Upper lobe of left lung (tissue), 4 donors: ENCODE data around the gene SRP72.

Source experiments
- CTCF ChIP-seq, 6 experiments: fragments of 450-650 bp in 4 of 6; fragments of 200-600 bp in 2 of 6; sonication (generic) in 2 of 6; IDR thresholded peaks; one replicate each; pipeline ENCODE4 v1.5.1; 2016 to 2019; ENCODE audit warnings: antibody characterized with exemption in 6 of 6
- EP300 ChIP-seq, 4 donors: sonication (generic); formaldehyde crosslinking; IDR thresholded peaks; one replicate each; pipeline ENCODE4 v1.5.1; 2017; ENCODE audit warnings: antibody characterized with exemption in 4 of 4, control low read depth in 2 of 4
- POLR2A ChIP-seq, 4 donors: fragments of 450-650 bp; IDR thresholded peaks; one replicate each; pipeline ENCODE4 v1.5.1; 2016 to 2017; ENCODE audit warnings: antibody characterized with exemption in 4 of 4, mild to moderate bottlenecking in 2 of 4
- POLR2AphosphoS5 ChIP-seq, 2 donors: sonication (generic); formaldehyde crosslinking; IDR thresholded peaks; one replicate each; pipeline ENCODE4 v1.5.1; 2017; ENCODE audit warnings: antibody characterized with exemption in 2 of 2

GRCh38 chr4:56464581-56464980, 2.8 kb upstream of the SRP72 start:
- TF ChIP-seq EP300 (IDR thresholded peaks at IDR 0.05) (no peak), CTCF (IDR thresholded peaks at IDR 0.05) (no peak), POLR2A (IDR thresholded peaks at IDR 0.05) (no peak), POLR2AphosphoS5 (IDR thresholded peaks at IDR 0.05) (no peak)
